COLO829 (cell line): ENCODE measurements around the gene FAM83E.
"Not testable (repeated sequence)": the region's sequence is repeated elsewhere in the genome, so short reads cannot be mapped to it uniquely, and the experiment has no call there.

Experiments
- DNase-seq: peaks from one replicate; pipeline ENCODE4 v3.0.0; 2012; ENCODE audit warnings: low spot score

The FAM83E gene

GRCh38 chr19:48611872-48612271, 3.0 kb downstream of the FAM83E start:
- DNase-seq: no peak

DNA sequence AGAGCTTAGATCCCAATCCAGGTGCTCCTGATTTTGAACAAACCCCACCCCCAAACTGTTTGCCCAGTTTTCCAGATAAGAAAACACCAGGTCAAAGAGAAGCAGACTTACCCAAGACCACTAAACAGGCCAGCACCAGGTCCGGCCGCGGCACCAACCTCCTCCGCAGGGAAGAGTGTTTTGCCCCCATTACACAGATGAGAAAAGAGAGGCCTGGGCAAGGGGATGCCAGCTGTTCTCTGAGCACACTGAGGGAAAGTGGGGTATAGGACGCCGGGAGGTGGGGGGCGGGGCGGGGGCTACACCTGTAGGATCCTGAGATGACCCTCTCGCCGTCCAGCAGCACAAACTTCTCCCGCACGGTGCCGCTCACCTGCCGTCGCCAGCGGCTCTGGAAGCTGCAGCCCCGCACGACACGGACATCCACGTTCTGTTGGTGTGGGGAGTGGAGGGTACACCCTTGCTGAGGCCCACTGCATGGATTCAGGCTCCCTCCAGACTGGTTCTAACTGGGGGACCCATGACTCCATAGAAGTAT, 5.2 kb downstream of the FAM83E start:
- DNase-seq: no peak

- DNase-seq: no peak
Measured at GRCh38 chr19:48608798-48609263, 6.0 kb downstream of the FAM83E start.

DNA sequence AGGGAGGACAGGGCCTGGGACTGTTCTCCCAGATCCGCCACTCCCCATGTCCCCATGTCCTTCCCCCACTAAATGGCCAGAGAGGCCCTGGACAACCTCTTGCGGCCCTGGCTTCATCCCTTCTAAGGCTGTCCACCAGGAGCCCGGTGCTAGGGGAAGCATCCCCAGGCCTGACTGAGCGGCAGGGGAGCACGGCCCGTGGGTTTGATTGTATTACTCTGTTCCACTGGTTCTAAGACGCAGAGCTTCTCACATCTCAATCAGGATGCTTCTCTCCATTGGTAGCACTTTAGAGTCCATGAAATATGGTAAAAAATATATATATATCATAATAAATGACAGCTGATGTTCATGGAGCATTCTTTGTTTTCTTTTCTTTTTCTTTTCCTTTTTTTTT, 7.5 kb downstream of the FAM83E start:
- no peak for DNase-seq

GRCh38 chr19:48606463-48607358, 8.2 kb downstream of the FAM83E start, which contains the start of gene SPACA4:
SPACA4 (plus strand) TSS chr19:48606742; CDS start chr19:48606979, 237 bp downstream.
- no peak for DNase-seq

DNA sequence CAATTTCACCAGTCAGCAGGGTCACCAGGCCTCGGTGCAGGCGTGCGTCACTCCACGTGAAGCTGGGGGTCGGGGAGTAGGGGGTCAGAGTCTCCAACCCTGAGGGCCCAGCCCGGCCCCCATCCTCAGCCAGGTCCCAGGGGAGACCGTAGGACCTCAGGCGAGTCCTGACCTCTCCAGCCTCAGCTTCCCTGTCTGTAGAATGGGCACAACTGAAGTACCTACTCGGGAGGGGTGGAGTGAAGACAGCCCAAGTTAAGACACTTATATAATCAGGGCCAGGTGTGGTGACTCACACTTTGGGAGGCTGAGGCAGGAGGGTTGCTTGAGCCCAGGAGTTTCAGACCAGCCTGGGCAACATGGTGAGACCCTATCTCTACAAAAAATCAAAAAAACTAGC, 11.0 kb downstream of the FAM83E start:
- DNase-seq: no peak

DNA sequence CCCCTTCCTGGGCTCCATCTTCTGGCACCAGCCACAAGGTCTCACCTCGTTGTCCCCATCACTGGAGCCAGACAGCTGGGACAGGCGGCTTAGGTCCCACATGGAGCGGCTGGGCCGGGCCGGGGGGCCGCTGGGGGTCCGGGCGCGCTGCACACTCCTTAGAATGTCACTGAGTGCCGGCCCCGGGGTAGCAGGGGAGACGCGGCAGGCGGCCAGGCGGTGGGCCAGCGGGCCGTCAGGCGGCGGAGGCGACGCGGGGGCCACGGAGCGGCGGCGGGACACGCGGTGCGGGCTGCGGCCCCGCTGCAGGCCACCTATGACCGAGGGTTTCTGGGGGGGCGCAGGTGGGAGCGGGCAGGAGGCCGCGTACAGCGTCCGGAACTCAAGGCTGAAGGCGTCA, 11.4 kb downstream of the FAM83E start:
- no peak for DNase-seq

- DNase-seq: no peak
Measured at GRCh38 chr19:48603001-48603400, 11.9 kb downstream of the FAM83E start.

- no peak for DNase-seq
Measured at GRCh38 chr19:48600679-48601417, 14.0 kb downstream of the FAM83E start.

DNA sequence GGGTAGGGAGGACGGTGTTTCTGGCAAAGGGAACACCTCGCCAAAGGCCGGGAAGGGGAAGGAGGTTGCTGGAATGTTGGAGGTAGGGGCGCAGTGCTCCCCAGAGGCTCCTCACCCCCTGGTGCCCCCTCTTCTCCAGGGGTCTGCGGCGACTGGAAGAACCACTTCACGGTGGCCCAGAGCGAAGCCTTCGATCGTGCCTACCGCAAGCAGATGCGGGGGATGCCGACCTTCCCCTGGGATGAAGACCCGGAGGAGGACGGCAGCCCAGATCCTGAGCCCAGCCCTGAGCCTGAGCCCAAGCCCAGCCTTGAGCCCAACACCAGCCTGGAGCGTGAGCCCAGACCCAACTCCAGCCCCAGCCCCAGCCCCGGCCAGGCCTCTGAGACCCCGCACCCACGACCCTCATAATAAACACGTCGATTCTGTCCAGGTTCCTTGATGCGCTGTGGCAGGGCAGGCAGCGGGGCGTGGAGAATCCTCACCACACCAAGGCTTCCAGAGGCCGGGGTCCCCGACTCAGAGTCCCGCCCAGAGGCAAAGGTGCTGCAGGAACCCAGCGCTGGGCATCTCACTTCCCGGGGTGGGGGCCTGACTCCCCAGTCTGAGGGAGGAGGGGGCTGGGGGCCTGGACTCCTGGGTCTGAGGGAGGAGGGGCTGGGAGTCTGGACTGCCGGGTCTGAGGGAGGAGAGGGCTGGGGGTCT, 15.7 kb downstream of the FAM83E start:
- no peak for DNase-seq

- DNase-seq: no peak
Measured at GRCh38 chr19:48596679-48597465, 18.0 kb downstream of the FAM83E start.

- DNase-seq: no peak
Measured at GRCh38 chr19:48596237-48596636, 18.6 kb downstream of the FAM83E start.

DNA sequence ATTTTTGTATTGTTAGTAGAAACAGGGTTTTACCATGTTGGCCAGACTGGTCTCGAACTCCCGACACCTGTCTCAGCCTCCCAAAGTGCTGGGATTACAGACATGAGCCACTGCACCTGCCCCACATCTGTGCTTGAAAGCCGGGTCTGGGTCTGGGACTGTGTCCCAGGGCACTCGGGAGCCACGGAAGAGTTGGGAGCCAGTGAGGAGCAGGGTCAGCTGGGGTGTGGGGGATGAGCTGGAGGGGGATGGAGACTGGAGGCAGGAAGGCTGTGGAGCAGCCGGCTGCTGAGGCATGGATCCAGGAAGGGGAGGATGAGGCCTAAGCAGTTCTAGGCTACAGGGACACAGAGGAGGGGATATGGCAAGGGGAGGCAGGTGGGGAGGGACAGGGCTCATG, 19.0 kb downstream of the FAM83E start:
- no peak for DNase-seq

- no peak for DNase-seq
Measured at GRCh38 chr19:48595171-48595570, 19.7 kb downstream of the FAM83E start.

DNA sequence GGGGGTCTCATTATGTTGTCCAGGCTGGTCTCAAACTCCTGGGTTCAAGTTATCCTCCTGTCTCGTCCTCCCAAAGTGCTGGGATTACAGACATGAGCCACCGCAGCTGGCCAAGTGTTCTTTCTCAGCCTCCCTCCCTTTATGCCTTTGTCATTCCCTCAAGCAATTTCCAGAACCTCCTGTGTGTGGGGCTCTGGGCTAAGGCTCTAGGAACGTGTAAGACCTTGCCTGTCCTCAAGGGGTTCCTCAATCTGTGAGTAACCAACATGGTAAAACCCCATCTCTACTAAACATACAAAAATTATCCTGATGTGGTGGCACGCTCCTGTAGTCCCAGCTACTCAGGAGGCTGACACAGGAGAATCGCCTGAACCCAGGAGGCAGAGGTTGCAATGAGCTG, 23.9 kb downstream of the FAM83E start:
- DNase-seq: no peak

DNA sequence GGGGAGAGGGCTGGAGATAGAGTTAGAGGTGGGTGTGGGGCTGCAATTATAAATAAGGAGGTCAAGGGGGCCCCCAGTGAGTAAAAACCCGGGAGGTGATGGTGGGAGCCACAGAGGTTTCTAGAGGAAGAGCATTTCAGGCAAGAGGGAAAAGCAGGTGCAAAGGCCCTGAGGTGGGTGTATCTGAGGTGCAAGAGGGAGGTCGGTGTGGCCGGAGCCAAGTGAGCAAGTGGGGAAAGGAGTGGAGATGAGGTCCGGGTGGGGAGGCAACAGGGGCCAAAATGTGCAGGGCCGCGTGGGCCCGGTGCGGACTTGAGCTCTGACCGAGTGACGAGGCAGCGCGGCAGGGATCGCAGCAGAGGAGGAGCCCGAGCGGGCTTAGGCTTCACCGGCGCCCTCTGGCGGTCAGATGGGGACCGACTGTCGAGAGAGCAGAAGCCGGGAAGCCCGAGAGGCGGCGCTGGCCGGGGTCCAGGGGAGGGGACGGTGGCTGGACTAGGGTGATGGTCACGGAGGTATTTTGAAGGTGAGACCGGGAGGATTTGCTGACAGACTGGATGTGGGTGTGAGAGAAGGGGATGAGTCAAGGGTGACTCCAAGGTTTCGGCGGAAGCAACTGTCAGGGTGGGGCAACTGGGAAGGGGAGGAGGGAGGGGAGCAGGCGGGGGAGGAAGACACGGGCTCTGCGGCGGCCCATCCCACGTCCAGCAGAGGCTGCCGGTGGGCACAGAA, 26.0 kb downstream of the FAM83E start:
- peak; percentile 64 for DNase-seq

DNA sequence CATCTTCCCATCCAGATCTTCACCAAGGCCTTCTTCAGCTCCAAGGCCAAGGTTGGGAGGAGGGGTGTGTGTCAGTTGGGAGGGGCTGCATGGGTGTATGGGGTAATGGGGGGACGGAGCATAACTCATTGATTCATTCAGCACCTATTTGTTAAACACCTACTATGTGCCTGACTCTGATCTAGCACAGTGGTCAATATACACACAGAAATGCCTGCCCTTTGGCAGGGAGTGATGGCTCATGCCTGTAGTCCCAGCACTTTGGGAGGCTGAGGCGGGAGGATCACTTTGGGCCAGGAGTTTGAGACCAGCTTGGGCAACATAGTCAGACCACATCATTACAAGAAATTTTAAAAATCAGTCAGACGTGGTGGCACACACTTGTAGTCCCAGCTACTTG, 27.5 kb downstream of the FAM83E start:
- DNase-seq: no peak

GRCh38 chr19:48582168-48582567, 32.7 kb downstream of the FAM83E start:
- no peak for DNase-seq

- no peak for DNase-seq
Measured at GRCh38 chr19:48578891-48579290, 36.0 kb downstream of the FAM83E start.

DNA sequence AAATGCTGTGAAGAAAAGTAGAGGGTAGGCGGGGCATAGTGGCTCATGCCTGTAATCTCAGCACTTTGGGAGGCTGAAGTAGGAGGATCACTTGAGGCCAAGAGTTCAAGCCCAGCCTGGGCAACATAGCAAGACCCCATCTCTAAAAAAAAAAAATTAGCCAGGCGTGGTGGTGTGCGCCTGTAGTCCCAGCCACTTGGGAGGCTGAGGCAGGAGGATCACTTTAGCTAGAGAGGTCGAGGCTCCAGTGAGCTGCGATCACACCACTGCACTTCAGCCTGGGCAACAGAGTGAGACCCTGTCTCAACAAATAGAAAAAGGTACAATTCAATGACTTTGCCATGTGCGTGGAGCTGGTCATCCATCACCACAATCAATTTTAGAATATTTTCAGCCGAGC, 37.0 kb downstream of the FAM83E start:
- DNase-seq: not testable (repeated sequence)
